ENCODE measurements around the gene LYPD6B.

The LYPD6B gene

GRCh38 chr2:149184991-149185390 lies 146.5 kb downstream of the LYPD6B start:
- Histone ChIP-seq H2AFZ (ENCODE audit: low read length) (no peak overlapping the region), H3K4me1 (ENCODE audit: low read length) (no peaks in the 10 kb centered on the region), H3K36me3 (replicated peaks; ENCODE audit: insufficient read depth, low read length) (no peaks in the 10 kb centered on the region), H3K4me2 (ENCODE audit: low read depth, low read length) (no peak overlapping the region), H3K79me2 (ENCODE audit: low read length) (no peaks in the 10 kb centered on the region), H3K9ac (ENCODE audit: low read length) (no peak overlapping the region), H4K20me1 (ENCODE audit: insufficient read depth, low read length) (no peaks in the 10 kb centered on the region), H3K9me2 (replicated peaks; ENCODE audit: insufficient read depth, low read length) (no peaks in the 10 kb centered on the region), H3K27me3 (replicated peaks; ENCODE audit: insufficient read depth, low read length) (no peaks in the 10 kb centered on the region), H3K4me3 (ENCODE audit: low read length) (no peak overlapping the region), H3K9me3 (replicated peaks; ENCODE audit: insufficient read depth, low read length) (no peaks in the 10 kb centered on the region), H3F3A (ENCODE audit: insufficient read depth, low read length) (no peaks in the 10 kb centered on the region), H3K27ac (ENCODE audit: low read length) (no peak overlapping the region)
- no peak for DNase-seq
- TF ChIP-seq EZH2 (optimal IDR thresholded peaks at IDR 0.05; ENCODE audit: low read depth, low read length) (no peak), EZH2phosphoT487 (IDR thresholded peaks at IDR 0.05; ENCODE audit: low read length) (no peak), CTCF (IDR thresholded peaks at IDR 0.05; ENCODE audit: low read length) (no peak)

GRCh38 chr2:149185942-149186490 lies 147.5 kb downstream of the LYPD6B start:
- H3K27me3 ChIP-seq (replicated peaks; ENCODE audit: insufficient read depth, low read length), result no peaks in the 10 kb centered on the region
- H3F3A ChIP-seq (ENCODE audit: insufficient read depth, low read length), result no peaks in the 10 kb centered on the region
- no peak overlapping the region for H3K4me2 ChIP-seq (ENCODE audit: low read depth, low read length)
- no peaks in the 10 kb centered on the region for H3K79me2 ChIP-seq (ENCODE audit: low read length)
- TF ChIP-seq CTCF (IDR thresholded peaks at IDR 0.05; ENCODE audit: low read length), result no peak
- no peak for TF ChIP-seq EZH2phosphoT487 (IDR thresholded peaks at IDR 0.05; ENCODE audit: low read length)
- no peak for TF ChIP-seq EZH2 (optimal IDR thresholded peaks at IDR 0.05; ENCODE audit: low read depth, low read length)
- H3K36me3 ChIP-seq (replicated peaks; ENCODE audit: insufficient read depth, low read length), result no peaks in the 10 kb centered on the region
- H4K20me1 ChIP-seq (ENCODE audit: insufficient read depth, low read length), result no peaks in the 10 kb centered on the region
- no peaks in the 10 kb centered on the region for H3K4me1 ChIP-seq (ENCODE audit: low read length)
- no peaks in the 10 kb centered on the region for H3K9me2 ChIP-seq (replicated peaks; ENCODE audit: insufficient read depth, low read length)
- H3K9ac ChIP-seq (ENCODE audit: low read length), result no peak overlapping the region
- no peak for DNase-seq
- H2AFZ ChIP-seq (ENCODE audit: low read length), result no peak overlapping the region
- H3K9me3 ChIP-seq (replicated peaks; ENCODE audit: insufficient read depth, low read length), result no peaks in the 10 kb centered on the region
- H3K4me3 ChIP-seq (ENCODE audit: low read length), result no peak overlapping the region
- H3K27ac ChIP-seq (ENCODE audit: low read length), result no peak overlapping the region

- Histone ChIP-seq H3K79me2 (ENCODE audit: low read length) (no peaks in the 10 kb centered on the region), H3K36me3 (replicated peaks; ENCODE audit: insufficient read depth, low read length) (no peaks in the 10 kb centered on the region), H3K27me3 (replicated peaks; ENCODE audit: insufficient read depth, low read length) (no peaks in the 10 kb centered on the region), H2AFZ (ENCODE audit: low read length) (no peak overlapping the region), H3F3A (ENCODE audit: insufficient read depth, low read length) (no peaks in the 10 kb centered on the region), H3K9ac (ENCODE audit: low read length) (no peak overlapping the region), H3K27ac (ENCODE audit: low read length) (no peak overlapping the region), H4K20me1 (ENCODE audit: insufficient read depth, low read length) (no peaks in the 10 kb centered on the region), H3K4me3 (ENCODE audit: low read length) (no peak overlapping the region), H3K9me2 (replicated peaks; ENCODE audit: insufficient read depth, low read length) (no peaks in the 10 kb centered on the region), H3K4me2 (ENCODE audit: low read depth, low read length) (no peak overlapping the region), H3K9me3 (replicated peaks; ENCODE audit: insufficient read depth, low read length) (no peaks in the 10 kb centered on the region), H3K4me1 (ENCODE audit: low read length) (no peaks in the 10 kb centered on the region)
- TF ChIP-seq CTCF (IDR thresholded peaks at IDR 0.05; ENCODE audit: low read length) (no peak), EZH2 (optimal IDR thresholded peaks at IDR 0.05; ENCODE audit: low read depth, low read length) (no peak), EZH2phosphoT487 (IDR thresholded peaks at IDR 0.05; ENCODE audit: low read length) (no peak)
- DNase-seq, result no peak
Measured at GRCh38 chr2:149187057-149187456, 148.6 kb downstream of the LYPD6B start.
